HepG2 (cell line): ENCODE data around the gene FABP1. TPM values are rescaled to one million over a fixed set of nuclear protein-coding genes. Genes with fewer than 3 reads are reported as not detected.

Source experiments
- ARNTL ChIP-seq: sonication (generic); formaldehyde crosslinking; IDR thresholded peaks from 2 replicates; pipeline ENCODE4 v1.4.0; 2020; ENCODE audit warnings: mild to moderate bottlenecking, missing genetic modification reagents
- ATF1 ChIP-seq: IDR thresholded peaks from 2 replicates; pipeline ENCODE4 v1.6.1; 2016; ENCODE audit warnings: mild to moderate bottlenecking, control low read depth
- E2F1 ChIP-seq: sonication (generic); formaldehyde crosslinking; IDR thresholded peaks from 2 replicates; pipeline ENCODE4 v1.5.0; 2020; ENCODE audit warnings: missing genetic modification reagents
- KLF11 ChIP-seq: IDR thresholded peaks from 2 replicates; pipeline ENCODE4 v1.6.1; 2016; ENCODE audit warnings: missing compliant biosample characterization
- MATR3 ChIP-seq: sonication (generic); formaldehyde crosslinking; IDR thresholded peaks from 2 replicates; pipeline ENCODE4 v1.4.0; 2020; ENCODE audit warnings: missing genetic modification reagents
- MTA1 ChIP-seq: sonication (generic); formaldehyde crosslinking; IDR thresholded peaks from 2 replicates; pipeline ENCODE4 v1.4.0; 2020; ENCODE audit warnings: missing genetic modification reagents, mild to moderate bottlenecking, borderline replicate concordance
- NR2F6 ChIP-seq, 2 experiments: IDR thresholded peaks; 2 replicates each; pipeline ENCODE4 v1.6.1; 2016; ENCODE audit warnings: antibody characterized with exemption in 1 of 2, mild to moderate bottlenecking in 1 of 2
- THAP9 ChIP-seq: sonication (generic); formaldehyde crosslinking; IDR thresholded peaks from 2 replicates; pipeline ENCODE4; 2020; ENCODE audit warnings: missing genetic modification reagents, mild to moderate bottlenecking, borderline replicate concordance
- ZBTB40 ChIP-seq, 2 experiments: fragments of 450-650 bp in 1 of 2; sonication (generic) in 1 of 2; formaldehyde crosslinking in 1 of 2; IDR thresholded peaks; 2 replicates each; pipeline versions ENCODE4 v1.6.1 to v1.8.0; 2016 to 2022; ENCODE audit warnings: antibody characterized with exemption in 1 of 2, mild to moderate bottlenecking in 1 of 2, missing genetic modification reagents in 1 of 2
- ZNF362 ChIP-seq: sonication (generic); formaldehyde crosslinking; IDR thresholded peaks from 2 replicates; pipeline ENCODE4 v1.4.0; 2020; ENCODE audit warnings: missing genetic modification reagents, mild to moderate bottlenecking, borderline replicate concordance
- ZNF382 ChIP-seq: sonication (generic); formaldehyde crosslinking; IDR thresholded peaks from 2 replicates; pipeline ENCODE4 v1.5.0; 2020; ENCODE audit warnings: missing genetic modification reagents, mild to moderate bottlenecking, borderline replicate concordance
- ZNF777 ChIP-seq: sonication (generic); formaldehyde crosslinking; IDR thresholded peaks from 2 replicates; pipeline ENCODE4 v1.4.0; 2020; ENCODE audit warnings: missing genetic modification reagents
- polyA plus RNA-seq, 8 experiments: library from polyadenylated mRNA; depleted of rRNA in 3 of 8; stranded (reverse) in 7 of 8; unstranded in 1 of 8; fragments of >200 nt; fragmentation: Illumina TruSeq in 4 of 8; extraction: Trizol in 4 of 8; gene quantifications; 2 replicates each; pipeline versions ENCODE4 v1.2.1 to v1.2.3, GENCODE V29; 2011 to 2016; ENCODE audit warnings: low read depth in 4 of 8, missing spikeins in 1 of 8, mixed read lengths in 1 of 8; ENCODE audit not compliant: insufficient read depth in 1 of 8
- total RNA-seq, 5 experiments: library from RNA; depleted of rRNA; stranded (reverse); fragments of >200 nt; fragmentation: Illumina TruSeq; extraction: Trizol; gene quantifications; 2 replicates each; pipeline ENCODE4 v1.2.3, GENCODE V29; 2016; ENCODE audit warnings: low read depth in 1 of 5

The FABP1 gene
- total and polyA plus RNA-seq, 2 of the 13 experiments (the other 11 are each of a cell fraction or from before 2014, with no cell fraction given): 644 to 1,608 TPM

- TF ChIP-seq ZBTB40 (IDR thresholded peaks at IDR 0.05) (no peak), ZBTB40 (CRISPR knock-in tag; IDR thresholded peaks at IDR 0.05) (peak; percentile 55; the same call in 1 of the 2 replicates), NR2F6 (IDR thresholded peaks at IDR 0.05) (peak; percentile 87), NR2F6 (CRISPR knock-in tag; IDR thresholded peaks at IDR 0.05) (peak; percentile 63), KLF11 (no peak), ATF1 (CRISPR knock-in tag) (peak; percentile 49; the same call in 1 of the 2 replicates), E2F1 (peak; percentile 38; the same call in 1 of the 2 replicates), MATR3 (CRISPR knock-in tag) (no peak), ZNF362 (peak; percentile 95), THAP9 (CRISPR knock-in tag) (0 out of 2 replicates have a peak, but pooled peaks have one; percentile 33), ARNTL (CRISPR knock-in tag) (no peak), ZNF382 (CRISPR knock-in tag) (no peak), ZNF777 (0 out of 2 replicates have a peak, but pooled peaks have one; percentile 32), MTA1 (CRISPR knock-in tag) (peak; percentile 60; the same call in 1 of the 2 replicates)
Observed at GRCh38 chr2:88131201-88131998, 3.5 kb upstream of the FABP1 start (continued).
